Breast epithelium (tissue), 4 donors: ENCODE results near the gene NMT2. TPM values are rescaled to one million over a fixed set of nuclear protein-coding genes. Genes with fewer than 3 reads are reported as not detected.

Experiments
- DNase-seq, 2 donors: peaks; one replicate each; pipeline ENCODE4 v3.0.0-alpha.2; 2019; ENCODE audit warnings: low spot score in 2 of 2
- H3K27ac ChIP-seq, 2 donors: fragments of 200-600 bp; sonication (generic) in 1 of 2; one replicate each; pipeline ENCODE4 v1.5.1; 2016 to 2019; ENCODE audit warnings: mild to moderate bottlenecking in 1 of 2
- H3K27me3 ChIP-seq, 2 donors: fragments of 200-600 bp; sonication (generic) in 1 of 2; one replicate each; pipeline versions ENCODE4 v1.5.1 to v1.6.0; 2017 to 2019; ENCODE audit warnings: control low read depth in 1 of 2, mild to moderate bottlenecking in 1 of 2
- H3K36me3 ChIP-seq: fragments of 200-600 bp; one replicate; pipeline ENCODE4 v1.5.1; 2019
- H3K4me1 ChIP-seq, 2 donors: fragments of 200-600 bp; sonication (generic); one replicate each; pipeline ENCODE4 v1.5.1; 2016 to 2019; ENCODE audit warnings: control low read depth in 1 of 2
- H3K4me3 ChIP-seq, 3 donors: fragments of 200-600 bp; sonication (generic); 1 replicate in 2 of 3; 2 replicates in 1 of 3; pipeline ENCODE4 v1.5.1; 2016 to 2019; ENCODE audit warnings: mild to moderate bottlenecking in 3 of 3, moderate library complexity in 2 of 3
- H3K9me3 ChIP-seq, 2 donors: fragments of 200-600 bp; sonication (generic) in 1 of 2; one replicate each; pipeline ENCODE4 v1.5.1; 2016 to 2019; ENCODE audit warnings: control low read depth in 1 of 2
- POLR2A ChIP-seq: fragments of 450-650 bp; IDR thresholded peaks from one replicate; pipeline ENCODE4 v1.6.1; 2016; ENCODE audit warnings: antibody characterized with exemption, mild to moderate bottlenecking, moderate library complexity
- POLR2AphosphoS5 ChIP-seq, 3 donors: sonication (generic); formaldehyde crosslinking; IDR thresholded peaks; one replicate each; pipeline ENCODE4 v1.6.1; 2017; ENCODE audit warnings: antibody characterized with exemption in 3 of 3
- intact Hi-C: fragments of 100-400 bp; cut with DNase I; formaldehyde crosslinking; loops from one replicate; pipeline ENCODE4 v1.15.1; 2023; ENCODE audit warnings: low total_unique reads
- total RNA-seq, 3 donors: library from RNA; depleted of rRNA; stranded (reverse); fragments of >200 nt; gene quantifications; one replicate each; pipeline ENCODE4 v1.1.0, GENCODE V29; 2016
- TF ChIP-seq, protein P1 (sequence below), 3 donors: fragments of 450-650 bp; IDR thresholded peaks; one replicate each; pipeline ENCODE4 v1.5.1; 2016 to 2017; ENCODE audit warnings: antibody characterized with exemption in 3 of 3, mild to moderate bottlenecking in 3 of 3, moderate library complexity in 3 of 3

NMT2 gene
- total RNA-seq, 3 donors from 2014 or later: 18.4 to 48.3 (median 32.4) TPM

- H3K27me3 ChIP-seq: no peaks in the 10 kb centered on the region
- no peaks in the 10 kb centered on the region for H3K9me3 ChIP-seq
- H3K4me1 ChIP-seq: no peaks in the 10 kb centered on the region
- intact Hi-C loops: no loop called here
- no peaks in the 10 kb centered on the region for H3K36me3 ChIP-seq
- TF ChIP-seq, protein P1, sequence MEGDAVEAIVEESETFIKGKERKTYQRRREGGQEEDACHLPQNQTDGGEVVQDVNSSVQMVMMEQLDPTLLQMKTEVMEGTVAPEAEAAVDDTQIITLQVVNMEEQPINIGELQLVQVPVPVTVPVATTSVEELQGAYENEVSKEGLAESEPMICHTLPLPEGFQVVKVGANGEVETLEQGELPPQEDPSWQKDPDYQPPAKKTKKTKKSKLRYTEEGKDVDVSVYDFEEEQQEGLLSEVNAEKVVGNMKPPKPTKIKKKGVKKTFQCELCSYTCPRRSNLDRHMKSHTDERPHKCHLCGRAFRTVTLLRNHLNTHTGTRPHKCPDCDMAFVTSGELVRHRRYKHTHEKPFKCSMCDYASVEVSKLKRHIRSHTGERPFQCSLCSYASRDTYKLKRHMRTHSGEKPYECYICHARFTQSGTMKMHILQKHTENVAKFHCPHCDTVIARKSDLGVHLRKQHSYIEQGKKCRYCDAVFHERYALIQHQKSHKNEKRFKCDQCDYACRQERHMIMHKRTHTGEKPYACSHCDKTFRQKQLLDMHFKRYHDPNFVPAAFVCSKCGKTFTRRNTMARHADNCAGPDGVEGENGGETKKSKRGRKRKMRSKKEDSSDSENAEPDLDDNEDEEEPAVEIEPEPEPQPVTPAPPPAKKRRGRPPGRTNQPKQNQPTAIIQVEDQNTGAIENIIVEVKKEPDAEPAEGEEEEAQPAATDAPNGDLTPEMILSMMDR (IDR thresholded peaks at IDR 0.05): no peak
- no peak for TF ChIP-seq POLR2A
- TF ChIP-seq POLR2AphosphoS5 (IDR thresholded peaks at IDR 0.05): no peak
- no peak overlapping the region for H3K27ac ChIP-seq
- H3K4me3 ChIP-seq: no peak overlapping the region
- DNase-seq: no peak
Measured at GRCh38 chr10:15150563-15150962, 17.9 kb downstream of the NMT2 start.

- Histone ChIP-seq H3K4me3 (no peak overlapping the region), H3K4me1 (no peaks in the 10 kb centered on the region), H3K27ac (no peak overlapping the region), H3K9me3 (no peaks in the 10 kb centered on the region), H3K27me3 (no peaks in the 10 kb centered on the region), H3K36me3 (no peaks in the 10 kb centered on the region)
- DNase-seq: no peak
- TF ChIP-seq POLR2AphosphoS5 (IDR thresholded peaks at IDR 0.05): no peak
- TF ChIP-seq, protein P1 (IDR thresholded peaks at IDR 0.05): no peak
- intact Hi-C loops: no loop called here
Measured at GRCh38 chr10:15149042-15149771, 19.3 kb downstream of the NMT2 start.

DNA sequence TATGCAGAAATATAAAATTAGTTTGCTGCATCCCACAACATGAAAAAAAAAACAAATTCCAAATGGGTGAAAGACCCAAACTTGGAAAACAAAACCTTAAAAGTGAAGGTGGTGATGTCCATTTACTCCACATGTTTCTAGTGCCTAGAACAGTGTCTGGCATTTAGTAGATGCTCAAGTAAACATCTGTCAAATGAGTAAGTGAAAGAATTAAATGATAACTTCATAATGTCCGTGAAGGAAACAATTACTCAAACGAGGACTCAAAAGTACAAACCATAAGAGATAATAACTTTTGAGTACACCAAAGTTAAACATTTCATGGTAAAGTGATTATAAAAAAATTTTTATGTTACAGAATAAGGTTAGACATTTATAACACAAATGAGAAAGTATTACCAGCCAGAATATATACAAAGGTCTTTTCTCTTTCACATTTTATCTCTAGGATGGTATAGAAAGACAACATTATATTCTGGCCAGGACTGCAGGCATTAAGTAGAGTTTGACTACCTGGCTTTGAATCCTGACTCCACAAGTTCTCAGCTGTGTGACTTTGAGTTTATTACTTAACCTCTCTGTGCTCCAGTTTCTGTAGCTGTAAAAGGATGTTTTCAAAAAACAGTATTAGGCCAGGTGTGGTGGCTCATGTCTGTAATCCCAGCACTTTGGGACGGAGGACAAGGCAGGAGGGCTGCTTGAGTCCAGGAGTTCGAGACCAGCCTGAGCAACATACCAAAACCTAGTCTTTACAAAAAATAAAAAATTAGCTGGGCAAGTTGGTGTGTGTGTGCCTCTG is 20.7 kb downstream of the NMT2 start:
- intact Hi-C loops: no loop called here
- H3K27ac ChIP-seq: no peak overlapping the region
- DNase-seq: no peak
- TF ChIP-seq, protein P1 (IDR thresholded peaks at IDR 0.05): no peak
- no peak for TF ChIP-seq POLR2A
- TF ChIP-seq POLR2AphosphoS5 (IDR thresholded peaks at IDR 0.05): no peak
- no peak overlapping the region for H3K4me3 ChIP-seq
- no peaks in the 10 kb centered on the region for H3K4me1 ChIP-seq
- H3K27me3 ChIP-seq: no peaks in the 10 kb centered on the region
- H3K36me3 ChIP-seq: no peaks in the 10 kb centered on the region
- H3K9me3 ChIP-seq: no peaks in the 10 kb centered on the region

DNA sequence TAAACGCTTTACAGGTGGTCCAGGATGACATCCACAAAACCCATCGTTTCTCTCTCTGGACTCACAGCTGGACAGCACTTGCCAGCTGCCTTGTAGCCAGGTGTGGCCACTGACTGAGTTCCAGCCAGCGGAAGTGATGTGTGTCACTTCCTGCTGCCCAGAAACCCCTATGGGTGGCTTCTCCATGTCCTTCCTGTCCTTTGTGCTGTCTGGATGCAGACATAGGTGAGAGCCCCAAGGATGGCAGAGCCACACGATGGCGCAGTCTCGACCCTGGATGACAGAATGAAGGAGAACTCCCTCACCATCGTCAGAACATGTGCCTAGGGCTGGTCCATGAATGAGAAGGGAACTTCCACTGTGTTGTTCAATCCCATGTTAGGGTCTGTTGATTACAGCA is 22.1 kb downstream of the NMT2 start:
- H3K36me3 ChIP-seq: no peaks in the 10 kb centered on the region
- H3K4me1 ChIP-seq: no peaks in the 10 kb centered on the region
- H3K27ac ChIP-seq: no peak overlapping the region
- intact Hi-C loops: no loop called here
- no peak overlapping the region for H3K4me3 ChIP-seq
- no peak for DNase-seq
- TF ChIP-seq, protein P1 (IDR thresholded peaks at IDR 0.05): no peak
- TF ChIP-seq POLR2A (no peak), POLR2AphosphoS5 (IDR thresholded peaks at IDR 0.05) (no peak)
- H3K27me3 ChIP-seq: no peaks in the 10 kb centered on the region
- H3K9me3 ChIP-seq: no peaks in the 10 kb centered on the region

GRCh38 chr10:15144788-15145187 is 23.7 kb downstream of the NMT2 start:
- Histone ChIP-seq H3K27ac (no peak overlapping the region), H3K4me1 (no peaks in the 10 kb centered on the region), H3K4me3 (no peak overlapping the region), H3K9me3 (no peaks in the 10 kb centered on the region), H3K36me3 (no peaks in the 10 kb centered on the region), H3K27me3 (no peaks in the 10 kb centered on the region)
- no peak for DNase-seq
- TF ChIP-seq POLR2A (no peak), POLR2AphosphoS5 (IDR thresholded peaks at IDR 0.05) (no peak)
- TF ChIP-seq, protein P1 (IDR thresholded peaks at IDR 0.05): no peak
- intact Hi-C loops: no loop called here
